Measurements from ENCODE around the gene SPOCK2. TPM values are rescaled to one million over a fixed set of nuclear protein-coding genes. Genes with fewer than 3 reads are reported as not detected.

Gene SPOCK2
- total RNA-seq, 2 experiments from 2014 or later: 0.76 to 7.5 TPM

DNA sequence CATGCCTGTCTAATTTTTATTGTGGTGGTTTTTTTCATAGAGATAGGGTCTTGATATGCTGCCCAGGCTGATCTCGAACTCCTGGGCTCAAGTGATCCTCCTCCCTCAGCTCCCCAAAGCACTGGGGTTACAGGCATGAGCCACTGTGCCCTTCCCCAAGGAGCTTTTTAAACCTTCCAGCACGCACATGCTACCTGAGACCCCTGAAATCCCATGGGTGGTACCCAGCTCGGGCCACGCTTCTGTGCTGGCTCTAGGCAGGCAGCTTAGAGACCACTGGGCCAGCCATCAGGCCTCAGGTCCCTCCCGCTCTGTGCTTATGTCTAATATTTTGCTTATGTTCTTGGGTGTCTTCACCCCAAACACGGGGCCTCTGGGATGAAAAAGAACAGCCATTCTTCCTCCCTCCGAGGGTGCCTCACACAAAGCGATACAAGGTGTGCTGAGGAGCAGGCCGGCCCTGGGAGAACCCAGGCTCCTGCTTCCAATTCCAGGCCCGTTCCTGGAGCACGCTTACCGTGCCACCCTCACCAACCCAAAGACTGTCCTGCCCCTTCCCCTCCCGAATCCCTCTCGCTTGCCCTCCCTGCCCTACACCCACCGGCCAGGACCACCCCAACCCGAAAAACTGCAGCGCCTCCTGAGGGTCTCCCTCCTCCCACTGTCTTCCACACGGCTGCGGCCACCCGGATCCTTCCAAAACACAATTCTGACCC lies 10.9 kb downstream of the SPOCK2 start:
- BruUV-seq (replicated peaks): no TSS peak
- Histone ChIP-seq H3K4me3 (ENCODE audit: low read depth, low read length, poor library complexity, severe bottlenecking) (no peak overlapping the region), H3K9me2 (ENCODE audit: insufficient read depth, low read length) (no peaks in the 10 kb centered on the region), H3K27ac (ENCODE audit: low read depth, low read length, poor library complexity, severe bottlenecking) (no peak overlapping the region), H2AFZ (ENCODE audit: low read length) (no peak overlapping the region), H3K4me1 (ENCODE audit: insufficient read depth, low read length, poor library complexity, severe bottlenecking) (peaks cover 43% of the 10 kb centered on the region), H4K20me1 (ENCODE audit: insufficient read depth, low read length) (no peaks in the 10 kb centered on the region), H3K4me2 (ENCODE audit: low read length) (no peak overlapping the region), H3K79me2 (ENCODE audit: insufficient read depth, low read depth, low read length) (no peaks in the 10 kb centered on the region), H3K9me3 (ENCODE audit: low read length) (no peaks in the 10 kb centered on the region), H3K36me3 (ENCODE audit: insufficient read depth, low read length) (no peaks in the 10 kb centered on the region)
- CTCF ChIA-PET (ENCODE audit: unreplicated experiment): no interaction called here
- no peak for DNase-seq (ENCODE audit: low spot score)
- POLR2A ChIA-PET: interaction anchor here (0.6 to 1.1 kb wide), 3 partner anchors 11 to 142 kb away, joined by 3 to 4 read pairs (median 3); partner anchors contain the start of gene SPOCK2
- TF ChIP-seq CTCF (conservative IDR thresholded peaks at IDR 0.05; ENCODE audit: low read length): no peak
- TF ChIP-seq EZH2phosphoT487 (IDR thresholded peaks at IDR 0.05; ENCODE audit: borderline replicate concordance, low read depth, low read length): no peak
- intact Hi-C loops (cut with micrococcal nuclease; ENCODE audit: unreplicated experiment): no loop called here

DNA sequence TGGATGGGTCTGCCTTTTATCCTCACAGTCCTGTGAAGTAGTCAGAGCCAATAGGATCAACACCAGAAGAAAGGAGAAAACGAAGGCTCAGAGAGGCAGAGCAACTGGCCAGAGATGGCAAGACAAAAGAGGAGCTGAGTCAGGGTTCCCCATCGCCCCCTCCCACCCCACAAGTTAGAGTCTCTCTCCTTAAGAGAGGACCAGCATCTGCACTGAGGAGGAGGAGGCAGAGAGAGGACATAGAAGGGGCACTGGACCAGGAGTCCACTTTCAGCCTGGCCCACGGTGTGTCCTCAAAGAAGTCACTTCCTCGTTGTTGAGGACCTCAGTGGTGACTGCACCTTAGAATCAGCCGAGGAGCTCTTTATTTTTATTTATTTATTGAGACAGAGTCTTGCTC lies 11.6 kb downstream of the SPOCK2 start:
- Histone ChIP-seq H3K4me1 (ENCODE audit: insufficient read depth, low read length, poor library complexity, severe bottlenecking) (peaks cover 43% of the 10 kb centered on the region), H3K4me2 (ENCODE audit: low read length) (no peak overlapping the region), H3K9me3 (ENCODE audit: low read length) (no peaks in the 10 kb centered on the region), H3K79me2 (ENCODE audit: insufficient read depth, low read depth, low read length) (no peaks in the 10 kb centered on the region), H2AFZ (ENCODE audit: low read length) (no peak overlapping the region), H3K36me3 (ENCODE audit: insufficient read depth, low read length) (no peaks in the 10 kb centered on the region), H3K27ac (ENCODE audit: low read depth, low read length, poor library complexity, severe bottlenecking) (no peak overlapping the region), H3K9me2 (ENCODE audit: insufficient read depth, low read length) (no peaks in the 10 kb centered on the region), H3K4me3 (ENCODE audit: low read depth, low read length, poor library complexity, severe bottlenecking) (no peak overlapping the region), H4K20me1 (ENCODE audit: insufficient read depth, low read length) (no peaks in the 10 kb centered on the region)
- TF ChIP-seq CTCF (conservative IDR thresholded peaks at IDR 0.05; ENCODE audit: low read length): no peak
- BruUV-seq (replicated peaks): no TSS peak
- intact Hi-C loops (cut with micrococcal nuclease; ENCODE audit: unreplicated experiment): no loop called here
- POLR2A ChIA-PET: interaction anchor here (0.6 to 1.1 kb wide), 3 partner anchors 11 to 29 kb away, joined by 3 to 4 read pairs (median 4); partner anchors contain the start of gene SPOCK2
- no peak for DNase-seq (ENCODE audit: low spot score)
- CTCF ChIA-PET (ENCODE audit: unreplicated experiment): no interaction called here

DNA sequence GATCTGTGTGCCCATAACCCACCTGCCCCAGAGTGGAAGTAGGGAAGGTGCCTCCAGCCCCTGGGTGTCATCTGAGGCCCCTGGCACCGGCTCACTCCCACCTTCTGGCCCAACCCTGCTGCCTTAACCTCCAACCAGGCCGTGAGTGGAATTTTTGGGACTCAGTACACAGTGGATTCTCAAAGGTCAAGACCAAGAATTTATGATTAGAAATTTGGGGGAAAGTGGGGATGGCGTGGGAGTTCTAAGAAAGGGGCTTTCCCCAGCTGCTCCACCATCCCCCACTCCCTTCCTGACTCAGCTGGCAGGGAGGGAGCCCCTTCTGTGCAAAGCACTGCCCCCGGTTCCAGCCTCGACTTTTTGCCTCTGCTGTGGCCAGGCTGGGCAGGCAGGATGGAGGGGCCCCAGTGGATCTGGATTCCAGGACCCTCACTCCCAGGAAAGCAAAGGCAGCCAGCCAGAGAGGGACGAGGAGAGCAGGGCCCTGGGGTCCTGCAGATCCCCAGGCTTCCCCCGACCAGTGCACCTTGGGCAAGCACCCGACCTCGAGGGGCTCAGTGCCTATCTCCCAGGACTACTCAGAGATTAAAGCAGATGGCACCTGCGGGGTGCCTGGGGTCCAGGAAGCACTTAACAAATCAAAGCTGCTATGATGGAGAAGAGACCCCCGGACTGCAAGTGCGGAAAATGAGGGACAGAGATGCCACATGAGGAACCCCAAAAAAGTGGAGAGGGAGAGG lies 12.8 kb downstream of the SPOCK2 start:
- H3K4me2 ChIP-seq (ENCODE audit: low read length): peak overlapping the region; percentile 34
- ChIA-PET CTCF (ENCODE audit: unreplicated experiment) (interaction anchor here (0.6 kb wide), 1 partner anchor 15 kb away, joined by 3 read pairs; no protein-coding TSS in a partner anchor), POLR2A (no interaction called here)
- no peaks in the 10 kb centered on the region for H3K79me2 ChIP-seq (ENCODE audit: insufficient read depth, low read depth, low read length)
- H3K4me1 ChIP-seq (ENCODE audit: insufficient read depth, low read length, poor library complexity, severe bottlenecking): peaks cover 40% of the 10 kb centered on the region
- DNase-seq (ENCODE audit: low spot score): no peak
- H3K27ac ChIP-seq (ENCODE audit: low read depth, low read length, poor library complexity, severe bottlenecking): no peak overlapping the region
- no peaks in the 10 kb centered on the region for H3K9me2 ChIP-seq (ENCODE audit: insufficient read depth, low read length)
- H2AFZ ChIP-seq (ENCODE audit: low read length): peak overlapping the region; percentile 58; the same call in 1 of the 2 replicates
- H3K9me3 ChIP-seq (ENCODE audit: low read length): no peaks in the 10 kb centered on the region
- H4K20me1 ChIP-seq (ENCODE audit: insufficient read depth, low read length): no peaks in the 10 kb centered on the region
- intact Hi-C loops (cut with micrococcal nuclease; ENCODE audit: unreplicated experiment): no loop called here
- no peak for TF ChIP-seq EZH2phosphoT487 (IDR thresholded peaks at IDR 0.05; ENCODE audit: borderline replicate concordance, low read depth, low read length)
- TF ChIP-seq CTCF (conservative IDR thresholded peaks at IDR 0.05; ENCODE audit: low read length): no peak
- H3K4me3 ChIP-seq (ENCODE audit: low read depth, low read length, poor library complexity, severe bottlenecking): no peak overlapping the region
- H3K36me3 ChIP-seq (ENCODE audit: insufficient read depth, low read length): no peaks in the 10 kb centered on the region
- no TSS peak for BruUV-seq (replicated peaks)

Data from OCI-LY7 (cell line).